Transverse colon (tissue), 4 donors: Measurements from ENCODE around the gene SGPP2.

Experiments
- CTCF ChIP-seq, 5 experiments: fragments of 200-600 bp in 3 of 5; fragments of 450-650 bp in 2 of 5; sonication (generic) in 3 of 5; IDR thresholded peaks; 1 replicate in 2 of 5; 2 replicates in 3 of 5; pipeline ENCODE4 v1.5.1; 2016 to 2017; ENCODE audit warnings: antibody characterized with exemption in 5 of 5, inconsistent platforms in 3 of 5, mild to moderate bottlenecking in 2 of 5, moderate library complexity in 1 of 5
- EP300 ChIP-seq: sonication (generic); formaldehyde crosslinking; IDR thresholded peaks from one replicate; pipeline ENCODE4 v1.6.1; 2017; ENCODE audit warnings: antibody characterized with exemption, low read depth
- POLR2A ChIP-seq: fragments of 450-650 bp; IDR thresholded peaks from one replicate; pipeline ENCODE4 v1.6.1; 2016; ENCODE audit warnings: antibody characterized with exemption, mild to moderate bottlenecking, moderate library complexity
- POLR2AphosphoS5 ChIP-seq, 3 donors: sonication (generic); formaldehyde crosslinking; IDR thresholded peaks; one replicate each; pipeline ENCODE4 v1.6.1; 2016; ENCODE audit warnings: antibody characterized with exemption in 3 of 3

- TF ChIP-seq CTCF (IDR thresholded peaks at IDR 0.05) = no peak
- TF ChIP-seq POLR2A = no peak
- TF ChIP-seq POLR2AphosphoS5 (IDR thresholded peaks at IDR 0.05) = no peak
- TF ChIP-seq EP300 = no peak
Measured at GRCh38 chr2:222538535-222538934, 114.2 kb downstream of the SGPP2 start.
